Activated CD4-positive, alpha-beta T cell treated with anti-CD3 and anti-CD28 coated beads for 24 hours (primary cell): Measurements from ENCODE around the gene RUNX1.
"Not testable (repeated sequence)": the region's sequence is repeated elsewhere in the genome, so short reads cannot be mapped to it uniquely, and the experiment has no call there.

Experiments
- DNase-seq, 2 donors: peaks; one replicate each; pipeline ENCODE4 v3.0.0-alpha.2; 2020; ENCODE audit warnings: low read depth in 2 of 2

Gene RUNX1

DNA sequence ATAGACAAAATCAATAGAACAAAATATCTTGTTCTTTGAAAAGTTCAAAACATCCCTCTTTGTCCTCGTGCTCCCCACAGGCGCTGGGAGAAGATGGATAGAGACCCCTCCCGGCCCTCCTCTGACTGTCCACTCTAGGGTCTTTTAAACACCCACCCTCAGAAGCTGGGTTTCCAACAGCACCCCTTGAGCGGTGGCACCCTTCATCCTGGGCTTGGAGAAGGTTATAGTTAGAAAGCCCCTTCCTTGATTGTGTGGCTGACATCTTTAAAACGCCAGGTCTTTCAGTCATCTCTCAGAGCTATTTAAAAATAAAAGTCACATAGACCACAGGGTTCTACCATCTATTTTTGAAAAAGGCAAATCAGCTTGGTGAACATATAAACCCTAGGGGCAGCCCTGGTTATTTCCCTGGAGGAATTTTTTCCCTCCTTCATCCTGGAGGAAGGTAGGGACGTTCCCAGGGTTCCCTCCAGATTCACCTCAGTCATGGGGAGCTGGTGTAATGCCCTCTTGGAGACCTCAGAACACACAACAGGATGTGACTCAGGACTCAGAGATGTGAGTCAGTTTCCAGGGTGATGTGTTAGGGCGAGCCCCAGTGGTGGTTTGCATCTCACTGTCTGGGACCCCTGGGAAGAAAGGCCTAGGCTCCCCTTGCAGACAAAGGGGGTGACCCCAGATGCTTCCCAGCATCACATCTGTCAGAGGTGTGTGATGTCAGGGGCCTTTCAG, 241.8 kb downstream of the RUNX1 start:
- DNase-seq, result peak; percentile 43 to 49

DNA sequence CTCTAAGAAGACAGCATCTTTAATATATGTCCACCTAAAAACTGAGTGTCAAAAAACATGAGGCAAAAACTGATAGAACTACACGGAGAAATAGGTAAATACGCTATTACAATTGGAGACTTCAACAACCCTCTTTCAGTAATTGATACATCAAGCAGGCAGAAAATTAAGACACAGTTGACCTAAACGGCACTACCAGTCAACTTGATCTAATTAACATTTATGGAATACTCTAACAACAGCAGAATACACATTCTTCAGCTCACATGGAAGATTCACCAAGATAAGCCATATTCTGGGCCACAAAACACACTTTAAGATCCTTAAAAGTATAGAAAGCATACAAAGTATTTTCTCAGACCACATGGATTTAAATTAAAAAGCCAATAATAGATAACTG, 242.7 kb downstream of the RUNX1 start:
- no peak for DNase-seq

DNA sequence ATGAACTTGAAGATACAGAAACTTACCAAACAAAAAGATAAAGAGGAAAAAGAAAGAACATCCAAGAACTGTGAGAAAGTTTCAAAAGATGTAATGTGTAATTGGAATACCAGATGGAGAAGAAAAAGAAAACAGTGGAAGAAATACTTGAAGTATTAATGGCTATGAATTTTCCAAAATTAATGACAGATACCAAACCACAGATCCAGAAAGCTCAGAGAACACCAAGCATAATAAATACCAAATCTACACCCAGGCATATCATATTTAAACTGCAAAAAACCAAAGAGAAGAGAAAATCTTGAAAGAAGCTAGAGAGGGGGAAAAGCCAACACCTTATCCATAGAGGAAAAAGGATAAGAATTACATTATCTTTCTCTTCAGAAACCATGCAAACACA, 243.9 kb downstream of the RUNX1 start:
- no peak for DNase-seq

DNA sequence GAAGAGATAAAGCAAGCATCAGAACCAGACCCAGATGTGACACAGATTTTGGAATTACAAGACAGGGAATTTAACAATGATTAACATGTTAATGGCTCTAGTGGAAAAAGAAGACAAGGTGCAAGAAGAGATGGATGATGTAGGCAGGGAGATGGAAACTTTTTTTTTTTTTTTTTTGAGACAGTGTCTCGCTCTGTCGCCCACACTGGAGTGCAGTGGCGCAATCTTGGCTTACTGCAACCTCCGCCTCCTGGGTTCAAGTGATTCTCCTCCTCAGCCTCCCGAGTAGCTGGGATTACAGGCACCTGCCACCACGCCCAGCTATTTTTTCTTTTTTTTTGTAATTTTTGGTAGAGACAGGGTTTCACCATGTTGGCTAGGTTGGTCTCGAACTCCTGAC, 244.5 kb downstream of the RUNX1 start:
- DNase-seq, result not testable (repeated sequence)

DNA sequence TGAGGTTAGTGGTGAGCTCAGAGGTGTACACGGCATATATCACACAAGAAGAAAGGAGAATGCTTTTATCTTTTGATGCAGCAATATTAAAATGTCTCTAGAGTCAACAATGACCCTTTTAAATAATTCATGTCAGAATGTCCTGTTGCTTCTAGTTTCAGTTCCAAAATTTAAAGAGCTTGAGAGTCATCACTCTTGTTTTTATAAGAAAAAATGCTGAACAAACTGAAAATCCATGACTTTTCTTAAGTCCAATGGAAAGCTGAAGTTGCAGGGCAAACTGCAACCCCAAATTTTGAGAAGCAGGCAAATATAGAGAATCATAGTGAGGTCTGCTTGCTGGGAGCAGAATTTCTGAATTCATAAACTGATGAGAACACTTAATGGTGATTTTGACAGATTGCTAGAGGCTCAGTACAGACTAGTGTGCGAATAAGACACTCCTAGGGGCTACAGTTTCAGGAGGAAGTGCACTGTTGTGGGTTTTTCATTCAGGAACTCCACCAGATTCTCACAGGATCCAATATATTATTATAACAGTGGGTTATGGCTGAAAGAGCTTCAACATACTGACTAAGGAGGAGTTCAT, 245.2 kb downstream of the RUNX1 start:
- DNase-seq, result no peak

DNA sequence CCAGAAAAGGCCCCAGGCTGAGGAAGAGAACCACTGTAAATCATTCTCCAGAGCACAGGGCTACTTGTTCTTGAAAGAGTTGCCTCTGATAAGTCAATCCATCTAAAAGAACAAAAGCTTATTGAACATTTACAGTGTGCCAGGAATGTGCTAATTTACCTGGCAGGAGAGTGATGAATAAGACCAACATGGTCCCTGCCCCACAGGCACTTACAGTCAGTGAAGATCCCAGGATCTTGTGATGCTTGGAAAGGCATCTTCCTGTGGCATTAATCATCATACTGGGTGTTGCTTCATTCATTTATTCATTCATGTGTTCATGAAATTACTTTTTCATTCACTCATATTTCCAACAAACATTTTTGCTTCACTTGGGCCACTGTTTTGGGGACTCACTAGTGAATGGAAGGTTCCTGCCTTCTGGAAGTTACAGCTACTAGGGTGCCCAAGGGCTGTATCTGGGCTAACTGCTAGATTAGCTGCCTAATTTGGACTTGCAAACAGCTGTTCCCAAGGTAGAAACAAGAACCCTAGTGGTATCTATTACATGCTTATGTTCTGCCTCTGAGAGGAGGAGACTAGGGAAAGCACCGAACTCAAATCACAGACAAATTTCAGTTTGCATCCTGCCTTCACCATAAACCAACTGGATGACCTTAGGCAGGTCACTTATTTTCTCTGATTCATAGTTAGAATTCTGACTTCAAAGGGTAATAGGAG, 246.8 kb downstream of the RUNX1 start:
- no peak for DNase-seq

DNA sequence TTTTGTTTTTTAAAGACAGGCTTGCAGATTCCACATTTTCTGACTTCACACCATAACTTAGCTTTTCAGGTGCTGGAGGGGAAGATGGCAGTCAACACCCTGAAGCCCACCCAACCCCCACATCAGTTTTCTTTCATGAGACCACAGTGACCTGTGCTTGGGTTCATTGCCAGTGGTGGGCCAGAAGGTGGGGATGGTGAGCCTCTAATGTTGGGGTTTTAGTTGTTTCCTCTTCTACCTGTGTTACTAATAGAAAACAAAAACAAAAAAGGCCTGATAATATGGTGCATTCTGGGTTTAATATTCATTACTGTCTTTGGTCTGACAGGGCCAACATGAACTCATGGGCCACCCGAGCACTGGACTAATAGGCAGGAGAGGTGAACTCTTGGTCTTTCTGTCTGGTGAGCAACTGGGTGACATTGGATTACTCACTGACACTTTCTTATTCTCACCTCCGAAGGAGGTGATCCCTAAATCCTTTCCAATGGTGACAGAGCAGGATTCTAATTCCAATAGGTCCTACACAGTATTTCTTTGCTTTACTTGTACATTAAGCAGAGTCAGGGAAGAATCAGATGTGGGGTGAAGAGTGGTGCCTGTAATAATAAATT, 247.5 kb downstream of the RUNX1 start:
- no peak for DNase-seq

DNA sequence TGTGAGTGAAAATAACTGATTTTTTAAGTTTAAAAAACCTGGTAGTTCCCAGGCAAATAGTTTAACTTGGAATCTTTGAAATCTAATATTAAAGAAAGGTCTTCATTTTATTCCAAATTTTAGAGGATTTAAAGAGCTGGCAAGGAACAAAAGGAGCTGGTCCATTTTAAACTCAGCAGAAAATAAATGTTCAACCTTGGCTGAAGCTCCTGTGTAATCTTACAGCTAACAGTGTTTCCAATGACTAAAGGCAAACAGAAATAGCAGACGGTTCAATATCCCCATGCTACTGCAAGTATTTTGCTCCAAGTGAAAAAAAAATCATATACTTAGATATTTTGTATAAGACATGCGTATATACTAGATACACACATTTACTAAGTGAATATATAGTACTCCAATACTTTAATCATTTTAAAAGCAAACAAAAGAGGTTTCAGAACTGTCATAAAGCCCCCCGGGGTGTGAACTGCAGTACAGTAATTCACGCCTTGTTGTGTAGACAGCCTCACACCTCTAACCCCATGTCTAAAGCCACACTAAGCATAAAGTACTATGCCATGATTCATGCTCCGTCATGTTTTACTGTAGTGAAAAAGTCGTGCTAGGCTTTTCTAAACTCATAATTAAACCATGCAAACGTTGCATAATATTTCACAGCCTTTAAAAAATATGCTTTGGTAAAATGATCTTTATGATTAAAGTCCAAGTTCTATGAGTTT, 248.1 kb downstream of the RUNX1 start:
- no peak for DNase-seq

DNA sequence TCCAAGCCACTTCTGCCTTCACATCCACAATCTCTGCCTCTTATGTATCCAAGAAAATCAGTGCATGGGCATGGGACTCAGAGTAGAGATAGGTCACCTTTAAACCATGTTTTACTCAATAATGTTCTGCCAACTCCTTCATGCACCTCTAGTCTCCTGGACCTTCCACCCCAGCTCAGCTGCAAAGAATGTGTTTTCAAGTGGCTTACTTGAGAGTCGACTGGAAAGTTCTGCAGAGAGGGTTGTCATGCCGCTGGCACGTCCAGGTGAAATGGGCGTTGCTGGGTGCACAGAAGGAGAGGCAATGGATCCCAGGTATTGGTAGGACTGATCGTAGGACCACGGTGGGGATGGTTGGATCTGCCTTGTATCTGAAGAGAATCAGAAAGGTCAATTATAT, 250.0 kb downstream of the RUNX1 start:
- no peak for DNase-seq

DNA sequence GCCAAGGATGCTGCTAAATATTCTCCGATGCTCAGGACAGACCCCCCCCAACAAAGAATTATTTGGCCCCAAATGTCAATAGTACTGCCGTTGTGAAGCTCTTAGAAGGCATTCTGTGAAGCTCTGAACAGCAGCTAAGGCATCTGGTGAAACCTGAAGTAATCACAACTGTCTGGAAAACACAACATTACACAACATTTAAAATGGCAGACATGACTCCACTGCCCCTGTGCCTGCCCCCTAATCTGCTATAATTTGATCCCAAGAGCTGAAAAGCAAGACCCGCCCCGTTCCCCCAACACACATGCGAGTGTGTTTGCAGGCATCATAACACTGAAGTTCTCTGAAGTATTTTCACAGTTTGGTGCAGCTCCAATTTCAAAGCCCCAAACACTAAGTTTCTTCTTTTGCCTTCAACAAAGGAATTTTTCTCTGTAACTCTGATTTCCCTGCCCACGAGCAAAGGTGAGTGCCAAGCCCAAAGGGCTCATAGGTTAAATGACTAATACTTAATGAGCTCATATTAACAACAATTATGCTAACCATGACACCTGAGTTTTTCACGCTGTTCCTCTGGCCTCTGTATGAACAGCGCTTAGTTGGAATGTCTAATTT, 251.1 kb downstream of the RUNX1 start:
- no peak for DNase-seq

DNA sequence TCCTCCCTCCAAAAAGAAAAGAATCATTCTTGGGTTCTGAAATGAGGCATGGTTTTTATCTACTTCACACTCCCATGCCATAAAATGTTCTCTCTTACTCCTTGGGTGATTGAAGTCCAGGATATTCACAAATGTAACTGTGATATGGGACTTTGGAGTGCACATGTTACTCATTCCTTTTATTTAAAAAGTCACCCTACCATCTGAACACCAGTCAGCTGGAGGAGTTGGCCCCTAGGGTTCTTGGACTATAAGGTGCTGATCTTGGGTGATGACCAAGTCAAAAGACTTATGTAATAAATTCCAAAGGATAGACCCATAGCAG, 251.9 kb downstream of the RUNX1 start:
- no peak for DNase-seq

DNA sequence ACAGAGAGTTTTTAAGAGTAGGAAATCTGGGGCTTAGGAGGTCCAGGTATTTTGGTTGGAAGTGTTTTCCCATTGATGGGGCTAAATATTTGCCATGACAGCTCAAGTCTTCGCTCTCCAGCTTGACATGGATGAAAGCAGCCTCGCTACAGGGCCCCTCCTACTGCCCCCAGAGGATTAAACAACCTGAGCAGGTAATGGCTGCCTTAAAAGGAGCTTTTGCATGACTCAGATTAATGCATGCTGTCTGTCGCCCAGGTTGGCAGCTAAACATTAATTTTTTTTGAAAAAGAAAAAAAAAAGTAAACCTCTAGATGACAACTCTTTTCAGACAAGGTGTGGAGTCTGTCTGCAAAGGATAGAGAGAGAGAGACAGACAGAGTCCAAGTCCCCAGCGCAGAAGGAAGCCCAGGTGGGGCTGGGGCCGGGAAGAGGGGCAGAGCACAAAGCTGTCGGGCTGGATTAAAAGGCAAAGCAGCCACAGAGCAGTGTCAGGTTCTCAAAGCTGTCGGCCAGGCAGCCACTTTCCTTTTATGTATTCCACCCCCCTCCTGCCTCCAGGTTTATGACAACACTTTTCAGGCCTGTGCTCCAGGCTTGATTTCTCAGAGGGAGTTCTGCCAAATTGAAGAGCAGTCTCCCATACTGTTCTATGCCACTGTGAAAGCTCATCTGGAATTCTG, 252.4 kb downstream of the RUNX1 start:
- no peak for DNase-seq

DNA sequence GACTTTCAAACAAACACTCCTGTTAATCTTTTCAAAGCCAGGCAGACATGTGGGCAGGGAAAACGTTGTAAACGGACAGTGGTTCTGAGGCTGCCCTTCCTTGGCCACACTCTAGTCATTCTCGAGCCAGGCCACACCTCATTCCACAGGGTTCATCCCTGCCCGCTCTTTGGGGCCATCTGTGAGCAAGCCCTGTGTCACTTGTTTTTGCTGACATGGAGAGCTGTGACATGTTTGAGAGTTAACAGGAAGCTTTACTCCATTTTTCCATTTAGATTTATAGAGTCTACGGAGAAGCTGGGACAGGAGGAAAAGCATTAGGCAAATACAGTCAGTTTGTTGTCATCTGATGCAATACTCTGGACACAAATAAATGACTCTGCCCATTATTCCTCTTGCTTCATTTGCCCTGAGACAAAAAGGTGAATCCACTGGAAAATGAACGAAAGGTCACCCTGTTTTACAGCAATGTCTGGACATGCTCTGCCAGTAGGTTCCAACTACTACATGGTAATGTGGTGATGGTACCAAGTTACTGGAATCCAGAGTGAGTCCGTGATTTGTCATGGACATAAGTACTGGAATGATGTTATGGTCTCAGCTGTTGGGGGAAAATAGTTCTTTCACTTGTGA, 253.4 kb downstream of the RUNX1 start:
- DNase-seq, result no peak

DNA sequence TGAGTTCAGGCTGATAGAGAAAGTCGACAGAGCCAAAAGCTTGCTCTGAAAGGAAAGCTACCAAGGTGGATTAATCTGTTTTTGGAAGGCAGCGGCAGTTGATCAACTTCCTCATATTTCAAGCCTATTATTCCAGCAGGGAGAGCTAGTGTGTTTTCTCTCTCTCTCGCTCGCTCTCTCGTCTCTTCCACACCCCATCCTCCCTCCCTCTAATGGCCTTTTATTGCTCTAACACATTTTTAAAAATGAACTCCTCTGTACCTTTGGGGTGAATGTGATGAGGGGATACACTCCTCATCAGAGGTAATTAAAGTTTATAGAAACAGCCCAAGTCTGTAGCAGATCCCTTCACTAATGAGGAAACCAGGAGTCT, 253.9 kb downstream of the RUNX1 start:
- no peak for DNase-seq

DNA sequence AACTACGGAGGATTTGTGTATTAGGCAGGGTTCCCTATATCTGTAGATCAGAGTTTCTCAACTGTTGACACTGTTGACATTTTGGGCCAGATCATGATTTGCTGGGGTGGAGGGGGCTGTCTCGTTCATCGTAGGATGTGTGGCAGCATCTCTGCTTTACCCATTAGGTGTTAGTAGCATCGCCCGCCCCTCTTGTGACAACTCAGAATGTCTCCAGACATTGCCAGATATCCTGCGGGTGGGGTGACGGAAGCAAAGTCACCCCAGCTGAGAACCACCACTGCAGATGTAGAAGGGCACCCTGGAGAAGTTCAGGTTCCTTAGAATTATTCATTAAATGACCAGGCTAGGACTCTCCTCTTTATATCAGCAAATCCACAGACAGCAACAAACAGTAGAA, 254.4 kb downstream of the RUNX1 start:
- no peak for DNase-seq

DNA sequence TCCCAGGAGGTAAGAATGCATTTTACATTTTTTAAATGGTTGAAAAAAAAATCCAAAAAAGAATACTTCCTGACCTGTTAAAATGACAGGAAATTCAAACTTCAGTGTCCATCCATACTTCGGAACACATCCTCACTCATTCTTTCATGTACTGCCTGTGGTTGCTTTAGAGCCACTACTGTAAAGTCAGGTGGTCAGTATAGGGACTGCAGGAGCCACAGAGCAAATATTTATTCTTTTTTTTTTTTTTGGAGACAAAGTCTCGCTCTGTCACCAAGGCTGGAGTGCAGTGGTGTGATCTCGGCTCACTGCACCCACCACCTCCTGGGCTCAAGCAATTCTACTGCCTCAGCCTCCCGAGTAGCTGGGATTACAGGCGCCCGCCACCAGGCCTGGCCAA, 255.6 kb downstream of the RUNX1 start:
- no peak for DNase-seq

DNA sequence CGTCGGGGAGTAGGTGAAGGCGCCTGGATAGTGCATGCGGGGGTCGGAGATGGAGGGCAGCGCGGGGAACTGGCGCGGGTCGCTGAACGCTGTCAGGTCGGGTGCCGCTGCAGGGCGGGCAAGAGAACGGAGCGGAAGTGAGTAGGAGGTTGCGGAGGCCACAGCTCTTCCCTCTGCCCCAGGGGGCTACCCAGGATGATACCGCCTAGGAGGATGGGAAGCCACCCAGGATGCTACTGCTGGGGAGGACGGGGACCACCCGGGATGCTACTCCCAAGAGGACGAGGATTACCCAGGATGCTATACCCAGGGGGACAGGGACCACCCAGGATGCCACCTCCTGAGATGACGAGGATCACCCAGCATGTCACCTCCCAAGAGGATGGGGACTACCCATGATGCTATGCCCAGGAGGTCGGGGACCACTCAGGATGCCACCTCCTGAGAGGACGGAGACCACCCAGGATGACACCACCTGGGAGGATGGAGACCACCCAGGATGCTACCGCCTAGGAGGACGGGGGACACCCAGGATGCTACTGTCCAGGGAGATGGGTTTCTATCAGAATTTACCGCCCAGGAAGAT, 256.5 kb downstream of the RUNX1 start:
- no peak for DNase-seq

DNA sequence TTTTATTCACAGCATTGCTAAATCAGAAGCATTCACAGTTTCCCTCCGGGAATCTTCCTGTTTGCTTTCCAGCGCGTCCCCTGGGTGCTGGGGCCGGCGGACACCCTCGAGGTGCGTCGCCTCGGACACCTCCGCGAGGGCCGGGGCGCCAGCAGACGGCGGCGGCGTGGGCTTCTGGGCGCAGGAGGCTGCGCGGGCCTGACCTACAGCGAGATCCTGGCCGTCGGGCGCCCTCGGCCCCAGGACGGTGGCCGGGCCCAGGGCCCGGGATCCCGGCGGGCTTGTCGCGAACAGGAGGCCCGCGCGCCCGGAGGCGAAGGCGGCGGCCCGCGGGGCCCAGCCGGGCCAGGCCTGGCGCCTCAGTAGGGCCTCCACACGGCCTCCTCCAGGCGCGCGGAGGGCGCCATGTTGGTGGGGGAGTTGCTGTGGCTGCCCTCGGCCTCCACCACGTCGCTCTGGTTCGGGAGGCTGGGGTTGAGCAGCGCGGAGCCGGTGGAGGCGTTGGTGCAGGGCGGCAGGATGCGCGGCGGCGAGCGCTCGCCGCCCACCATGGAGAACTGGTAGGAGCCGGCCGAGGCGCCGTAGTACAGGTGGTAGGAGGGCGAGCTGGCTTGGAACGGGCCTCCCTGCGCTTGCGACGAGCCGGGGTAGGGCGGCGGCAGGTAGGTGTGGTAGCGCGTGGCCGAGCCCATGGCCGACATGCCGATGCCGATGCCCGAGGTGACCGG, 257.2 kb downstream of the RUNX1 start:
- DNase-seq, result no peak

DNA sequence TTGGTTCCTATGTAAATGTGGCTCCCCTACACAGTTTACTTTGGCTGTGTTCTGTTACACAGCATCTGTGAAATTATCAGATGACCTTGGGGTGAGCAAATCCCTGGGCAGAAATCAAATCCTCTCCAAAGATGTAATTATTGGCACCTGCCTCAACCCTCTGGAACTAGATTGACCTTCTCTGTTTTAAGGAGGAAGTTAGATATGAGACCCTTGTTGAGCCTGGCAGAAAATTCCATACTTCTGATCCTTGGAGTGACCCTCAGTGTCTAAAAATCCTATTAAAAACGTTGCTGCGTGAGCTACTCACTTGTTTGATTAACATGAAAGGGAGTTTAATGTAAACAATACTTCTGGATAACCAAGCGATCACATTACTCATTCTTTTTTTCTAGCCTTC, 258.3 kb downstream of the RUNX1 start:
- no peak for DNase-seq

DNA sequence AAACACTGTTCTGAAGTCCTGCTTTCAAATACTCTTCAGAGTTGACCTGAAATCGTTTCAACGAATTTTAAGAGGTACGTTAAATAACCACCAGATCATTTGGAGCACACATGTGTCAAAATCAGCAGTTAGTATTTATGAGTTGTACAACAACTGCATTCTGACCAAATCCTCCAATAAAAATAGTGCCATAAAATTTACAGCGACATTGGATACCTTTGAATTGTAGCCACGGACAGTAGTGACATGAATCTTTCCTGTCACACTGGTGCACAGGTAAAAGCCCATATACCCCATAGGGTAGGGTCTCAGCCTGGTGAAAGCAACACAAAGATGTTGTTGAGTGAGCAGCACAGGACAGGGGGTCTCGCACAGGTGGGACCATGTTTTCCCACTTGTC, 258.8 kb downstream of the RUNX1 start:
- DNase-seq, result no peak
